CD4-positive, alpha-beta T cell (primary cell): ENCODE measurements around the gene TACC3. TPM values are rescaled to one million over a fixed set of nuclear protein-coding genes. Genes with fewer than 3 reads are reported as not detected.

Source experiments
- ATAC-seq: fragments of 200-7000 bp; cut with Tn5 transposase; one replicate; pipeline ENCODE4 v1.10.0; 2022; ENCODE audit warnings: mild to moderate bottlenecking; ENCODE audit not compliant: poor library complexity
- CTCF ChIA-PET: fragments of 350-600 bp; sonication (Branson Sonifier 250); formaldehyde crosslinking; loops from one replicate; lab custom pipeline; 2021; ENCODE audit warnings: antibody characterized with exemption, inconsistent platforms; lab: Charles Lee
- POLR2A ChIA-PET: fragments of 350-600 bp; sonication (Branson Sonifier 250); formaldehyde crosslinking; loops from one replicate; lab custom pipeline; 2021; ENCODE audit warnings: antibody characterized with exemption, inconsistent platforms; lab: Charles Lee
- DNase-seq, 14 experiments: peaks; one replicate each; pipeline ENCODE4 v3.0.0-alpha.2; 2013 to 2020; ENCODE audit warnings: mixed read lengths in 2 of 14
- H3K27ac ChIP-seq, 2 donors: one replicate each; pipeline versions ENCODE4 v1.5.1 to v1.7.0; 2013; ENCODE audit warnings: low read length in 2 of 2, low read depth in 1 of 2, mild to moderate bottlenecking in 1 of 2
- H3K27me3 ChIP-seq, 2 experiments: 1 replicate in 1 of 2; 2 replicates in 1 of 2; pipeline versions ENCODE4 v1.6.1 to v1.7.0; 2013; ENCODE audit warnings: low read length in 2 of 2, control low read depth in 1 of 2, mild to moderate bottlenecking in 1 of 2, moderate library complexity in 1 of 2; ENCODE audit not compliant: insufficient read depth in 2 of 2, control insufficient read depth in 1 of 2
- H3K36me3 ChIP-seq: one replicate; pipeline ENCODE4 v1.6.1; 2013; ENCODE audit warnings: low read length, control low read depth; ENCODE audit not compliant: insufficient read depth
- H3K4me1 ChIP-seq: one replicate; pipeline ENCODE4 v1.6.1; 2013; ENCODE audit warnings: low read length, control low read depth; ENCODE audit not compliant: insufficient read depth
- H3K4me3 ChIP-seq: one replicate; pipeline ENCODE4 v1.5.1; 2013; ENCODE audit warnings: mild to moderate bottlenecking, low read length, moderate library complexity
- H3K9me3 ChIP-seq, 2 experiments: 1 replicate in 1 of 2; 2 replicates in 1 of 2; pipeline versions ENCODE4 v1.6.1 to v1.7.0; 2013; ENCODE audit warnings: low read length in 2 of 2, mild to moderate bottlenecking in 2 of 2, control low read depth in 1 of 2, moderate library complexity in 1 of 2; ENCODE audit not compliant: control insufficient read depth in 1 of 2, insufficient read depth in 1 of 2
- H3K27ac Mint-ChIP-seq: one replicate; pipeline ENCODE4 v1.8.0; 2020; ENCODE audit warnings: mixed read lengths
- H3K27me3 Mint-ChIP-seq: one replicate; pipeline ENCODE4 v1.8.0; 2021; ENCODE audit warnings: mixed read lengths
- H3K36me3 Mint-ChIP-seq: one replicate; pipeline ENCODE4 v1.8.0; 2021; ENCODE audit warnings: low read depth, mixed read lengths
- H3K4me1 Mint-ChIP-seq: one replicate; pipeline ENCODE4 v1.8.0; 2021; ENCODE audit warnings: low read depth, mixed read lengths
- H3K4me3 Mint-ChIP-seq: one replicate; pipeline ENCODE4 v1.8.0; 2020; ENCODE audit warnings: mild to moderate bottlenecking, mixed read lengths
- H3K9me3 Mint-ChIP-seq: one replicate; pipeline ENCODE4 v1.8.0; 2020; ENCODE audit warnings: mixed read lengths
- CTCF ChIP-seq: fragments of 200-600 bp; IDR thresholded peaks from one replicate; pipeline ENCODE4 v1.8.0; 2022; ENCODE audit warnings: antibody characterized with exemption, mild to moderate bottlenecking
- intact Hi-C, 2 experiments: fragments of 100-400 bp; cut with DNase I in 1 of 2; cut with micrococcal nuclease in 1 of 2; formaldehyde crosslinking; loops; one replicate each; pipeline versions ENCODE4 v1.15.1 to v1.9.0; 2023 to 2025; cut with DNase I, micrococcal nuclease
- total RNA-seq, 174 experiments: library from RNA in 2 of 174; stranded (reverse) in 2 of 174; gene quantifications; one replicate each; pipeline ENCODE4 v1.2.3 and lab custom pipeline; 2021 to 2026

The TACC3 gene
- total RNA-seq, 2 experiments from 2014 or later, result 123 TPM

- Mint-ChIP-seq H3K4me1 (no peaks in the 10 kb centered on the region), H3K9me3 (no peaks in the 10 kb centered on the region), H3K27ac (no peak overlapping the region), H3K36me3 (no peaks in the 10 kb centered on the region), H3K4me3 (peak overlapping the region; percentile 30), H3K27me3 (peaks cover 30% of the 10 kb centered on the region)
- ATAC-seq (no peak), DNase-seq (peak in 1 of 14 experiments; percentile 12)
- H3K27me3 ChIP-seq, result peaks cover 27 to 37% of the 10 kb centered on the region in 2 experiments
- no peak for TF ChIP-seq CTCF
- H3K9me3 ChIP-seq, result peaks cover 0 to 11% of the 10 kb centered on the region in 2 experiments
- peaks cover 20% of the 10 kb centered on the region for H3K4me1 ChIP-seq
- no peak overlapping the region for H3K27ac ChIP-seq
- intact Hi-C loops, result no loop called here
- H3K4me3 ChIP-seq, result peak overlapping the region; percentile 7
- H3K36me3 ChIP-seq, result no peaks in the 10 kb centered on the region
- CTCF ChIA-PET, result no interaction called here
- POLR2A ChIA-PET, result no interaction called here
Observed at GRCh38 chr4:1793940-1794808, 72.9 kb downstream of the TACC3 start.

Other genes with a start within 250 kb of the TACC3 start
- gene FAM53A, start 37.2 kb upstream of the TACC3 start, total RNA-seq, result 1 to 10 TPM in 1 of 2 experiments, under 1 TPM in 1; 0.93 to 2.4 TPM
- gene SLBP, start 9.2 kb upstream of the TACC3 start, total RNA-seq, result 10 to 100 TPM; 45.8 to 47.6 TPM
- gene TMEM129, start 198 bp upstream of the TACC3 start, total RNA-seq, result 10 to 100 TPM; 17.2 to 17.6 TPM
- gene FGFR3, start 71.8 kb downstream of the TACC3 start, total RNA-seq, result under 1 TPM in 1 of 2 experiments, not detected in 1; 0.33 TPM
- 10 to 100 TPM; 21.2 to 25.2 TPM for gene LETM1, start 134.6 kb downstream of the TACC3 start, total RNA-seq
- 10 to 100 TPM; 42.4 to 45.8 TPM for gene NSD2, start 149.9 kb downstream of the TACC3 start, total RNA-seq